HG03432 (cell line): ENCODE data around the gene P4HB.
"Not testable (repeated sequence)": the region's sequence is repeated elsewhere in the genome, so short reads cannot be mapped to it uniquely, and the experiment has no call there.

ENCODE experiments used
- ATAC-seq: cut with Tn5 transposase; IDR thresholded peaks from one replicate; pipeline ENCODE4 v1.9.1; 2021; ENCODE audit warnings: mild to moderate bottlenecking, moderate library complexity; ENCODE audit not compliant: unreplicated experiment

The P4HB gene

DNA sequence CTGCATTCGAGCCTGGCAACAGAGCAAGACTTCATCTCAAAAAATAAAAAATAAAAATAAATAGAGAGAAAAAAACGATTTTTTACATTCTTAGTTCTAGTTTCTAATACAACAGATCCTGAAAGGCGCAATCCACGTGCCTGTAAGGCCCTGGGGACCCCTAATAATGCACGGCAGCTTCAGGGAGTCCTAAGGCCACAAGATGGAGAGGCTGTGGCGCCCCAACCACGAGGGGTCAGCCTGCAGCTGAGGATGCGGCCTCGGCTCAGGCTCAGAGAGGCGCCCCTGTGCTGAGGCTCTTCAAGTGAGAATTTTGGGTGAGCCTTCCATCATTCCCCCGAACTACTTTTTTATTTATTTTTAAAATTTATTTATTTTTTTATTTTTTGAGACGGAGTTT is 10.9 kb downstream of the P4HB start:
- no peak for ATAC-seq

DNA sequence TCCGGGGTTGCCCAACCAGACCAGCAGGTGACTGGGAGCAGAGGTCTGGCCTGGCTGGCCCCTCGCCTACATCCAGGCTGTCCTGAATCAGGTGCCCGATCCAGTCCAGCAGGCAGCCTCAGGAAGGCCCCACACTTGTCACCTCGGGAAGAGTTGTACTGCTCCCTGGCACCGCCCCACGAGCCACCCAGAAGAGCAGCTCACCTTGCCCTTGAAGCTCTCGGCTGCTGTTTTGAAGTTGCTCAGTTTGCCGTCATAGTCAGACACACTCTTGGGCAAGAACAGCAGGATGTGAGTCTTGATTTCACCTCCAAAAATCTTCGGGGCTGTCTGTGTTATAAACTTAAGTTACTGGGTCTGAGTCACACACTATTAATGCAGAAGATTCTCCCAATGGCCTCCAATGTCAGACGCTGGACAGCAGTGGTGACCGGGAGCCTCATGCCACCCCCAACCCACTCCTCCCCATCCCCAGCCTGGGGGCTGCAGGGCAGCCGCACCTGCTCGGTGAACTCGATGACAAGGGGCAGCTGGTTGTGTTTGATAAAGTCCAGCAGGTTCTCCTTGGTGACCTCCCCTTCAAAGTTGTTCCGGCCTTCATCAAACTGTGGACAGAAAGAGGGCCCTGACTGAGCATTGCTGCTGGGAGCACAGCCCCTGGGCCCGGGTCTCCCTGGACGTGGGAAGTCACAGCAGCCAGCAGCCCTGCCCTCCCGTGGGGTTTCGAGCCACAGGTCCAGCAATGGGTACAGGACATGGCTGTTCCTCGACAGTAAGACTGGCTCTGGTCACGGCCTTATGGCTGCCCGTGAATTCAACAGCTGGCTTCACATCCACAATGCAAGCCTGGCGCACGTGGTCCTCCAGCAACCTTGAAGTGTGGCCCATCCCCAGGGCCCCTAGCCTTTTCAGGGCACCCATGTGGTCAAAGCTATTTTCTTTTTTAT is 13.3 kb downstream of the P4HB start:
- no peak for ATAC-seq

GRCh38 chr17:81845881-81846742 is 14.2 kb downstream of the P4HB start:
- no peak for ATAC-seq

- ATAC-seq, result no peak
Observed at GRCh38 chr17:81845361-81845760, 15.0 kb downstream of the P4HB start.

DNA sequence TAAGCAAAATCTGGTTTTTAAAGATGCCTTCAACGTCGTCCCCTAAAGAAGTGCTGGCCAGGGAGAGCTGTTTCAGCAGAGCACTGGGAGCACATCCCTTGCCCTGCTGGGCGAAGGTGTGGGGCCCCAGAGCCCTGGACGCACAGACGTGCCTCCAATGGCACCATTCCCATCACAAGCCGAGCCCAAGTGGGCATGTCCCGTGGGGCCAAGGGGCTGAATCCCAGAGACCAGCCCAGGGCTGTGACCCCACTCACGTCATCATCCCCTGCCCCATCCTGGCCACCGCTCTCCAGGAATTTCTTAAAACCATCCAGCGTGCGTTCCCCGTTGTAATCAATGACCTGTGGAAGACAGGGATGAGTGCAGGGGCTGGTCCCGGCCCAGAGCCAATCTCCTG is 15.4 kb downstream of the P4HB start:
- no peak for ATAC-seq

- ATAC-seq, result no peak
Observed at GRCh38 chr17:81844327-81844851, 15.9 kb downstream of the P4HB start.

- no peak for ATAC-seq
Observed at GRCh38 chr17:81843713-81844326, 16.5 kb downstream of the P4HB start.

DNA sequence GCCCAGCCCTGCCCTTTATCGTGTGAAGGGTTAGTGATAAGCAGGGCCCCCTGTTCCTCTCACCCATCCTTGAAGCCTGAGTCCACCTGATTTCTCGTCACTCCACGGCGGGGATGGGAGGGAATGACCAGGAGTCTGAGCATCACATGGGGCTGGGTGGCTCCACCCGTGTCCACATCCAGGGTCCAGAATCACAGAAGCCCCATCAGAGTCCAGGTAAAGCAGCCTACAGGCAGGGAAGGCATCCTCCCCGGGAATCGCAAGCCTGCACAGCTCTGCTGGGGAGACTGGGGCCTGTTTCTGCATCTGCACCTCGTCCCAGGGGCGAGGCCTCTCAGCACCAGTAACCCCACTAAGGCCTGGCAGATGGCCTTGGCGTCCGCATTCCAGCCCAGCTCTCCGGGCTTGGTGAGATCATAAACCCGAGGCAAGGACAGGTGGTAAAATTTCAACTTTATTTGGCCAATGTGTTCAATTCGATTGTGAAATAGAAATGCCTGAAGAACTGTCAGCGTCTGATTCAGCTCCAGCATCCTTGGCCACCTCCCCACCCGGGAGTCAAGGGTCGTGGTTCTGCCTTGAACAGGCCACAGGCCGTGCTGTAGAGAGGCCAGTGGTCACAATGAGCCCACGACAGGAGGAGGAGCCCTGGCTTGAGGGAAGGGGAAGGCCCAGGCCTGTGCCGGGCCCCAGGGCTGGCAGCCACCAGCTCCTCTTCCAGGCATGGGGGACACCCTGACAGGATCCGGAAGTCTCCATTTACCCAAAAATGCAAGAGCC is 17.4 kb downstream of the P4HB start:
- ATAC-seq, result no peak

- no peak for ATAC-seq
Observed at GRCh38 chr17:81842378-81842724, 18.0 kb downstream of the P4HB start.

GRCh38 chr17:81841866-81842265 is 18.5 kb downstream of the P4HB start:
- no peak for ATAC-seq

DNA sequence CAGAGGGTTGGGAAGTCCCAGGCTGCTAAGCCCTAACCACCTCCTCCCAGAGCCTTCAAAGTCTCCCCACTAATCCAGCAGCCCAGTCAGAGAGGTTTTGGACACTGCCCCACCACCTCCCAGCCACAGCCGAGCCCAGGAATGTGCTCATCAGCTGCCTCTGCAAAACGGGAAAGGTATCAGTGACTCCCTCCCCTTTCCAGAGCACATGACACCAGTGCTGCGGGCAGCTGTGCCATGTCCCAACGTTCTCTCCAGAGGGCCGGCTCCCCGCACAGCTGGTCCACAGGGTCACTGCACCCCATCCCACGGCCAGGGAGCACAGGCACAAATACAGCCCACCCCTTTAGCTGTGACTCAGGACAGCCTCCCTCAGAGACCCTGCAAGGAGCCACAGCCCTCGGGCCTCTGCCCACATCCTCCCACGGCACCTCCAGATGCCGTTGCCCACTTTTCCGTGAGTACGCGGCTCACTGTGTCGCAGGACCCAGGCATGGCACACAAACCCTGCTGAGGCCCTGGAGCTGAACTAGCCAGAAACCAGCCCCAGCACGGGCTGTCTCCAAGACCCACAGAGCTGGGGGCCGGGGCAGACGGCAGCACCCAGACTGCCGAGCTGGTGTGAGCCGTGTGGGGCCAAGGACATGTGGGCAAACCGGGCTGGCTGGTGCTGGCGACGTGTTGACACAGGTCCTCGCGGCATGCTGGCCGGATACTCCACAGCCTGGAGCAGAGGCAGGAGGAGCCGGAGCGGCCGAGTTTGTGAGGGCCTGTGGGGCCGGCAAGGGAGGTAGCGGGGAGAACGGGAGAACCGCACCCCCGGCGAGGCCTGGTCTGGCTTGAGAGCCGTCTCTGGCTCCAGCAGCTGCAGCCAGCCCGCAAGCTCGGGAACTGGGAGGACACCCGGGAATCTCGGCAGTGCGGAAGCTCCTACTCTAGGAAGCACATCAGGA is 19.2 kb downstream of the P4HB start:
- no peak for ATAC-seq

DNA sequence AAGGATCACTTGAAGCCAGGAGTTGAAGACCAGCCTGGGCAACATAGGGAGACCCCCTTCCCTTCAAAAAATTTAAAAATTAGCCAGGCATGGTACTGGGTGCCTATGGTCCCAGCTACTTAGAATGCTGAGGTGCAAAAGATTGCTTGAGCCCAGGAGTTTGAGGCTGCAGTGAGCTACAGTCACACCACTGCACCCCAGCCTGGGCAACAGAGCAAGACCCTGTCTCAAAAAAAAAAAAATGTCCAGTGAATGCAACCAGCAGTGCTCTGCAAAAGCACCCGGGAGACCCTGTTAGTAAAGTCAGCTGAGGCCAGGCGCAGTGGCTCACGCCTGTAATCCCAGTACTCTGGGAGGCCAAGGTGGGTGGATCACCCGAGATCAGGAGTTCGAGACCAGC is 20.3 kb downstream of the P4HB start:
- not testable (repeated sequence) for ATAC-seq

- no peak for ATAC-seq
Observed at GRCh38 chr17:81839301-81839700, 21.0 kb downstream of the P4HB start.

- no peak for ATAC-seq
Observed at GRCh38 chr17:81838753-81839255, 21.5 kb downstream of the P4HB start.

- ATAC-seq, result no peak
Observed at GRCh38 chr17:81837641-81838040, 22.7 kb downstream of the P4HB start.

DNA sequence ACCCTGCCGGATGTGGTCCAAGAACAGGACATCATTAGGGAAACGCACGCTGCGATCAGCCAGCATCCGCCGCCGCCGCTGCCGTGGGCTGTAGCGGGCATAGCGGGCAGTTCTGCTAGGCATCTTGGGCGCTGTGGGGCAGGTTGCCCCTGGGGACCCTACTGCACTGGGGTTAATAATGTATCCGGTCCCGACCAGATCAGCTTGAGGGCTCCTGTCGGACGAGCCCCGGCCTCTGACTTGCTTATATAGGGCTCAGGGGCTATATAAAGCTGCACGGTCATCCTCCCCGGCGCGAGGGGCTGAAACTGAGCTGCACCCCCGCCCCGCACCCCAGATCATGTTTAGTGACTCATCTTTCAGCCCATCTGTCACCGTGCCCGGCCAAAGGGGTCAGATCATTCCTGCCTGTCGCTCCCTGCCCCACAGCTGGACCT is 25.5 kb downstream of the P4HB start, which contains the start of gene PPP1R27:
Gene PPP1R27, minus strand, starts transcription at position 220 of the 437 bp plus-strand sequence. Its CDS starts 97 bp downstream, at position 123.
- no peak for ATAC-seq

GRCh38 chr17:81833921-81834830 is 26.2 kb downstream of the P4HB start:
- ATAC-seq, result no peak
